ENCODE data around the gene RHBDF2.
A peak's percentile ranks its signal among the peaks of the same experiment; 100 is the strongest.

RHBDF2 gene

GRCh38 chr17:76501018-76501826 lies at the start of gene RHBDF2:
Gene RHBDF2, minus strand, starts transcription at chr17:76501423. Its CDS starts 19,899 bp downstream, at chr17:76481524.
- DNase-seq (ENCODE audit: low read depth): peak; percentile 79

- DNase-seq (ENCODE audit: low read depth): no peak
Measured at GRCh38 chr17:76549539-76549938, 48.3 kb upstream of the RHBDF2 start.

- no peak for DNase-seq (ENCODE audit: low read depth)
Measured at GRCh38 chr17:76549215-76549518, 47.9 kb upstream of the RHBDF2 start.

GRCh38 chr17:76548378-76549214 lies 47.4 kb upstream of the RHBDF2 start:
- DNase-seq (ENCODE audit: low read depth): no peak

- no peak for DNase-seq (ENCODE audit: low read depth)
Measured at GRCh38 chr17:76547642-76548202, 46.5 kb upstream of the RHBDF2 start.

- peak; percentile 64 for DNase-seq (ENCODE audit: low read depth)
Measured at GRCh38 chr17:76547183-76547641, 46.0 kb upstream of the RHBDF2 start.

- DNase-seq (ENCODE audit: low read depth): peak; percentile 97
Measured at GRCh38 chr17:76546556-76547182, 45.4 kb upstream of the RHBDF2 start.

GRCh38 chr17:76545918-76546555 lies 44.8 kb upstream of the RHBDF2 start:
- DNase-seq (ENCODE audit: low read depth): no peak

GRCh38 chr17:76544546-76545365 lies 43.5 kb upstream of the RHBDF2 start:
- no peak for DNase-seq (ENCODE audit: low read depth)

- DNase-seq (ENCODE audit: low read depth): no peak
Measured at GRCh38 chr17:76543826-76544545, 42.8 kb upstream of the RHBDF2 start.

GRCh38 chr17:76543482-76543825 lies 42.2 kb upstream of the RHBDF2 start:
- no peak for DNase-seq (ENCODE audit: low read depth)

GRCh38 chr17:76542984-76543383 lies 41.8 kb upstream of the RHBDF2 start:
- DNase-seq (ENCODE audit: low read depth): no peak

GRCh38 chr17:76542566-76542971 lies 41.3 kb upstream of the RHBDF2 start:
- DNase-seq (ENCODE audit: low read depth): no peak

GRCh38 chr17:76541739-76542454 lies 40.7 kb upstream of the RHBDF2 start:
- no peak for DNase-seq (ENCODE audit: low read depth)

GRCh38 chr17:76540381-76541300 lies 39.4 kb upstream of the RHBDF2 start:
- DNase-seq (ENCODE audit: low read depth): peak; percentile 98

- no peak for DNase-seq (ENCODE audit: low read depth)
Measured at GRCh38 chr17:76539631-76540271, 38.5 kb upstream of the RHBDF2 start, which contains the start of gene PRCD. Gene PRCD, plus strand, starts transcription at chr17:76540044. Its CDS starts 98 bp downstream, at chr17:76540142.

GRCh38 chr17:76538941-76539570 lies 37.8 kb upstream of the RHBDF2 start:
- DNase-seq (ENCODE audit: low read depth): no peak
